GM21360 (cell line): ENCODE measurements around the gene KRTAP10-9.
"Not testable (repeated sequence)": the region's sequence is repeated elsewhere in the genome, so short reads cannot be mapped to it uniquely, and the experiment has no call there.

Experiments used
- ATAC-seq: cut with Tn5 transposase; IDR thresholded peaks from one replicate; pipeline ENCODE4 v1.9.1; 2021; ENCODE audit warnings: mild to moderate bottlenecking, moderate library complexity; ENCODE audit not compliant: unreplicated experiment

The KRTAP10-9 gene

DNA sequence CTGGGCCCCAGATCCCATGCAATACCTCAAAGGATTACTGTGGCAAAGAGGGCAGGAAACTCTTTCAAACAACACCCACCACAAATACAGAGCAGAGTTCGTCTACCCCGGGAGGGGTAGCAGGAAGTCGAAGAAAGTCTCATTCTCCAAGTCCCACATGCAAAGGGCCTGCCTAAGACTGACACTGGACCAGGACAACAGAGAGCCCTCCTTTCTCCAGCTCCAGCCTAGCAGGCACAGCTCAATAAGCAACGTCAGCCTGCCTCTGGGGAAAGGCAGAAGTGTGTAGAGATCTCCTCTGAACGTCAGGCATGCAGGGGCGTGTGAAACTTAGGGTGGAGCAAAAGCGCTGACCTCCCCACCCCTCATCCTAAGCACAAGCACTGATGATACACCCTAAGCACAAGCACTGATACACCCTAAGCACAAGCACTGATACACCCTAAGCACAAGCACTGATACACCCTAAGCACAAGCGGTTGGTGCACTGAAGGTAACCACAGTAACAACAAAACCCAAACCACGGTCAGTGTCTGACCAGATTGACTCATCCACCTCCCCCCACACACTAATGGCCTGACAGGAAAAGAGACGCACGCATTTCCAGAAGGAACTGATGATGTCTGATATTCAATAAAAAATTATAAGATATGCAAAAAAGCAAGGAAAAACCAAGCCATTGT lies 32.2 kb downstream of the KRTAP10-9 start:
- no peak for ATAC-seq

DNA sequence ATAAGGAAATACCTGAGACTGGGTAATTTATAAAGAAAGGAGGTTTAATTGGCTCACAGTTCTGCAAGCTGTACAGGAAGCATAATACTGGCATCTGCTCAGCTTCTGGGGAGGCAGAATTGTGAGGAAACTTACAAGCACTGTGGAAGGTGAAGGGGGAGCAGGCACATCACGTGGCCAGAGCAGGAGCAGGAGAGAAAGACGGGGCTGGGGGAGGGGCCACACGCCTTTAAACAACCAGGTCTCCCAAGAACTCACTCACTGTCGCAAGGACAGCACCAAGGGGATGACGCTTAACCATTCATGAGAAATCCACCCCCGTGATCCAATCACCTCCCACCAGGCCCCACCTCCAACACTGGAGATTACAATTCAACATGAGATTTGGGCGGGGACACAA lies 34.7 kb downstream of the KRTAP10-9 start:
- ATAC-seq, result not testable (repeated sequence)

DNA sequence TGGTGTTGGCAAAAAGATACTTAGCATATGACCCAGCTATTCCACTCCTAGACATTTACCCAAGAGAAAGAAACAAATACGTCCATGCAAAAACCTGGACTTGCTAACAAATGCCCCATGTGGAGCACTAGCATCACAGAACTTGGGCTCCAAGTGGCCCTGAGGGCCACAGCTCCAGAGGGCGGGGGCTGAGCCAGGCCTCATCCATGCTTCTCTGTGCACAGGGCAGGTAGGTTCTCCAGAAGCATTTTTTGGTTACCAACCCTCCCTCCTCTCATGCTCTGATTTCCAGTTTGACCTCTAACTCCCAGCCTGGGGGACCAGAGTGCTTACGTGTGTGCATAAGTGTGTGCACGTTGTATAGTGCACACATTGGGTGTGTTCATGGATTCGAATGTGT lies 37.8 kb downstream of the KRTAP10-9 start:
- no peak for ATAC-seq

DNA sequence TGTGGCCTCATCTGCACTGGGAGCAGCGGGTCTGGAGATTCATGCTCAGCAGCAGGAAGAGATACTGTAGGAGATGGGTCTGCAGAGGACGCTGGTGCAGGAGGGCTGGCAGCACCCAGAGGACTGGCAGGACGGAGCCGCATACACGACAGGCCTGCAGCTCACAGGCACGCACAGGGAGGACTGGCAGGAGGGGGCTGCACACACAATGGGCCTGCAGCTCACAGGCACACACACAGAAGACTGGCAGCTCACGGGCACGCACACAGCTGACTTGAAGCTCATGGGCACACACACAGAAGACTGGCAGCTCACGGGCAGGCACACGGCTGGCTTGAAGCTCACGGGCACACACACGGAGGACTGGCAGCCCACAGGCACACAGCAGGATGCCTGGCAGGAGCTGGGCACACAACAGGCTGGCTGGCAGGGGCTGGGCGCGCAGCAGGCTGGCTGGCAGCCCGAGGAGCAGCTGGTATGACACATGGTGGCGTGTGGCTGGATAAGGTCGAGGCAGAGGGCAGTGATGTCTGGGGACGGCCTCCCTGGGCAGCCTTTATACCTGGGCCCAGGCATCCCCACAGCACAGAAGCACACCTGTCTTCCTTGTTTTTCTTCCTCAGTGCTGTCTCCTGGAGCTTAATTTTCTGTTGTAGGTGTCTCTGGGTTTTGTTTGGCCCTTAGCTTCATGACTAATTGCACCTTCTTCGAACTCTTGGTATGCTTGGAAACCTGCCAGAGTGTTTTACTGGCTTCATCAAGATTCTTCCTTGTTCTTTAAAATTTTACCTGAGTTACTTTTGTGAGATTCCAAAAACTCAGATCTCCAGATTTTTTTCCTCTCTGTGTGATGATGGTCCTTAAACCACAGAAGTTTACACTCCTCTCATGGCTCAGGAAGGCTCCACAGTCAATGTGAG lies 39.8 kb downstream of the KRTAP10-9 start, which contains the start of gene KRTAP12-2:
Gene KRTAP12-2, minus strand, starts transcription at position 527 of the 920 bp plus-strand sequence. Its CDS starts 41 bp downstream, at position 486.
- no peak for ATAC-seq

DNA sequence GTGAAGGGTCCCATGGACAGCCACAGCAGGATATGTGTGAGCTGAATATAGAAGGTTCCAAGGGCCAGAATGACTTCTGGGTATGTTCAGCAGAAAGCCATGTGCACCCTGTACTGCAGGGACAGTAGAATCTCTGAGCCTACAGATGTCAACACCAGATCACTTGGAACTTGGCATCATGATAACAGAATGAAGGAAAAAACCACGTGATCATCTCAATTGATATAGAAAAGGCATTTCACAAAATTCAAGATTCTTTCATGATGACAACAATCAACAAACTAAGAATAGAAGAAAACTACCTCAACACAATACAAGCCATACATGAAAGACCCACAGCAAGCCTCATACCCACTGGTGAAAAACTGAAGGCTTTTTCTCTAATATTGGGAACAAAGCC lies 40.7 kb downstream of the KRTAP10-9 start:
- no peak for ATAC-seq

DNA sequence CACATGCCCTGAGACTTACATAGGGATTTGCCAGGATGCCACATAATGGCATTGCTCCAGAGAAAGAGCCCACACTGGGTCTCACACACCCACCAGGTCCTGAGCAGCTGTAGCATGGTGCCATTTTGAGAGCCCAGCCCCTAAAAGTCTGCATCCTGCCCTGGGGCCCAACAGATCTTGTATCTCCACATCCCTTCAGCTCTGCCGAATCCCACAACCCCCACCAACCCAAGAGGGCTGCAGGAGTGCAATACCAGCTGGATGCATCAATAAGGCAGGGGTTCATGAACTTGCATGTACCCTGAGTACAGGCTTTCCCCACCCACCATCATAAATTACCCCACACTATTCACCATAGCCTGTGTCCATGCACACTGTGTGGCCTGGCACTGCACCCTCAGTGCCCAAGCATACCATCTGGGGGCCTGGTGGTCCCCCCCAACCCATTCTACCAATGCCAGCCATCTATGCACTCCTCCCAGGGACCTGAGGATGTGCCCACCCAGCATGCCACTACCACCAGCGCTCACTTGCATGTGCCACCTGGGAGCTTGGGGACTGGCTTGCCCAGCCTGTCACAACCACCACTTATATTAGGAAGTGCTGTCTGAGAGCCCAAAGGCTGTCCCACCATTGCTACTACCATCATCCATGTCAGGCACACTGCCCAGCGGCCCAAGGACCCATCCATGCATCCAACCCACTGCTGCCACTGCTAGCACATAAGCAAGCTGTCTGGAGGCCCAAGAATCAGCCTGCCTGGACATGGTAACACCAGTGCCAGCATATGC lies 43.9 kb downstream of the KRTAP10-9 start:
- ATAC-seq, result no peak

DNA sequence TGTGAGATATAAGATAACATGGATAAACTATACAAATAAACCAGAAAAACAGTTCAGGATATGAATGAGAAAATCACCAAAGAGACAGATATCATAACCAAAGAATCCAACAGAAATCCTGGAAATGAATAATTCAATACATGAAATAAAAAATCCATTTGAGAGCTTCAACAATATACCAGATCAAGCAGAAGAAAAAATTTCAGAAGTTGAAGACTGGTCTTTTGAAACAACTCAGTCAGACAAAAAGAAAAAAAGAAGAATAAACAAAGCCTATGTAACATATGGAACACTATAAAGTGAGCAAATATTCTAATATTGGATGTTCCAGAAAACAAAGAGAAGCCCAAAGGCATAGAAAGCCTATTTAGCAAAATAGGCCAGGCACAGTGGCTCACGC lies 45.0 kb downstream of the KRTAP10-9 start:
- no peak for ATAC-seq

DNA sequence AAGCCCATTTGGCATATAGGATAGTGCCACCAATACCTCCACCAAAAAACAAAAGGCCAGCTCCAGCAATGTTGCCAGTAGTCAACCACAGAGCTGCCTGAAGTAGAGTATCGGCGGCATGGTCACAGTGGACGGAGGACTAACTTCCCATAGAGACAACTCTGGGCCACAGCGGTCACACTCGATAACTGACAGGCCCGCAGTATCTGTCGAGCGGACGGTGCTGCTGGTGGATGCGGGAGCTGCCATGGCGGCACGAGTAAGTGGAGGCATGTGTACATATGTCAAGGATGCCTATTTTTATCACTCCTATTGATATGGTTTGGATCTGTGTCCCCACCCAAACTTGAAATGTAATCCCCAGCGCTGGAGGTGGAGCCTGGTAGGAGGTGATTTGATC lies 51.0 kb downstream of the KRTAP10-9 start:
- no peak for ATAC-seq
